ENCODE measurements around the gene MAPK9.

MAPK9 gene

GRCh38 chr5:180201051-180201987, 90.6 kb downstream of the MAPK9 start:
- no peak for DNase-seq

DNA sequence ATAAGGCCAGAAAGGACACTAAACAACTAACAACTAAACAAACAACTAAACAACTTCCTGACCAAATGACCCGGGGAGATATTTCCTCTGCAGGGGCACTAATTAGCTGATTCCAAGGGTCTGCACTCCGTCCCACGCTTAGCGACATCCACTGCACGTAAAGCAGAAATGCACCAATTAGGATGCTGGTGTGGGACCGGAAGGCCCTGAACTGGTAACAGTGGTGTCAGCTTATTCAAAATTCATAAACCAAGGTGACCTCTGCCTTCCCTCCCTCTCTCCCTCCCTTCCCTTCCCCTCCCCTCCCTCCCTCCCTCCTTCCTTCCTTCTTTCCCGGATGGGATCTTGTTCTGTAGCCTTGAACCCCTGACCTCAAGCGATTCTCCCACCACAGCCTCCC, 92.5 kb downstream of the MAPK9 start:
- DNase-seq, result no peak

- no peak for DNase-seq
These were observed 93.7 kb downstream of the MAPK9 start for GRCh38 chr5:180198208-180198607.

DNA sequence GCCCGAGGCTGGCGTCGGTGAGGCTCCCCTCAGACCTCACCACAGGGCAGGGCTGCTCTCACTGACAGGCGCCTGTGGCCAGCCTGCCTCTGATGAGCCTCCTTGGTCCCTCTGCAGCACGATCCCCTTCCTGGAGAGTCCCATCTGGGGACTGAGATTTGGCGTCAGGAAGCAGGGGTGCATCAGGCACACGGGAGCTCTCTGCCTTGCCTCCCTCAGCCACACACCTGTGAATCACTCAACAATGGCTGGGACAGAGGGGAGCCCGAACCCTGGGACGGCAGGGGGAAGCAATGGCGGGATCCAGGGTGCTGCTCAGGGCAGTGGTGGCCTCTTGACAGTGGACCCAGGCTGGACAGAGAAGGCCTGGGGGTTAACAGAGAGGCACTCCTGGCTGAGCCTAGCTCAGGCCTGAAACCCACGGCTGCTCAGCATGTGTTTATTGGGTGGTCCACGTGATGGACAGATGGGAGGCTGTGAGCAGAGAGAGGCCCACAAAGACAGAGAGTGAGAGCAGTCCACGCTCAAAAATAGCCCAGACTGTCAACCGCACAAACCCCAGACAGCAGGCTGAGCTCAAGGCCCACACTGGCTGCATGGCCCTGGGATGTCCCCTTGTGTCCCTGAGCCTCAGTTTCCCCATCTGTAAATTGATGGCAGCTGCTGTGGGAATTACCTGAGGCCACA, 94.7 kb downstream of the MAPK9 start:
- no peak for DNase-seq

DNA sequence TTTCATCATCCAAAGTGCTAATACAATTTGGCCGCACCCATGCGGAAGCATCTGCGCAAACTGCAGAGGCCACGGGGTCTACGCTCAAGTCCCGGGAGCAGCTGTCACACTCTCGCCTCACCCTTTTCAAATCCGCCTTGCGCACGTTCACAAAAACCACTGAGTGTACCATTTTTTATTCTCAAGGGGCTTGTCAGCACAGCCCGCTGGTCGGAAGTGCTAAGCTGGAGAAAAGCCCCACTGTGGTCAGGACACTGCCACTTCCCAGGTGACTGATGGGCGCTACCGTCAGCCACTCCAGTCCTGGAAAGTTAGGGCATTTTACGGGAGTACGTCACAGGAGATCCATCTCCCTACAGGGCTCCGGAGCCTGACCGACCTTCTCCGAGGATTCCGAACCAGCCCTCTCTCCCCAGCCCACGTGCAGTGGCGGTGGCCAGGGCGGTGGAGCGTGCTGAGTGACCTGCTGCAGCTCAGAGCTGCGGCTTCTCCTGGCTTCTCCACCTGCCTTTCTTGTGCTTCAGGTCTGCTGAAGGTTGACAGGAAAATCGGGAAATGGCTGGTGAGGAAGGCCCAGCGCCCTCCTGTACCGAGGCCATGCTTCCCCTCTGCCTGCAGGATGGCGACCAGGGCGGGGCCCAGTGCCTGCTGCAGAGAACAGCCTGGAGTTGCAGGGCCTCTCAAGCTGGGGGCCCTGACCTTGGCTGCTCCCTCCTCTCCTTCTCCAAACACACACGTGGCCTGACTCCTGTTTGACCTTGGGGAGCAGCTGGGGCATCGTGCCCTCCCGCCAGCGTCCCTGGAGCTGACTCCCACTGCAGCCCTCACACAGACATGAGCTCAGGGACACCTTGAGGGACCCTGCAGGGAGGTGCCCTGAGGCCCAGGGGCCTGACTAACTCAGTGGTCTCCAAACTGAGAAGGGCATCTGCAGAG, 97.2 kb downstream of the MAPK9 start:
- no peak for DNase-seq

DNA sequence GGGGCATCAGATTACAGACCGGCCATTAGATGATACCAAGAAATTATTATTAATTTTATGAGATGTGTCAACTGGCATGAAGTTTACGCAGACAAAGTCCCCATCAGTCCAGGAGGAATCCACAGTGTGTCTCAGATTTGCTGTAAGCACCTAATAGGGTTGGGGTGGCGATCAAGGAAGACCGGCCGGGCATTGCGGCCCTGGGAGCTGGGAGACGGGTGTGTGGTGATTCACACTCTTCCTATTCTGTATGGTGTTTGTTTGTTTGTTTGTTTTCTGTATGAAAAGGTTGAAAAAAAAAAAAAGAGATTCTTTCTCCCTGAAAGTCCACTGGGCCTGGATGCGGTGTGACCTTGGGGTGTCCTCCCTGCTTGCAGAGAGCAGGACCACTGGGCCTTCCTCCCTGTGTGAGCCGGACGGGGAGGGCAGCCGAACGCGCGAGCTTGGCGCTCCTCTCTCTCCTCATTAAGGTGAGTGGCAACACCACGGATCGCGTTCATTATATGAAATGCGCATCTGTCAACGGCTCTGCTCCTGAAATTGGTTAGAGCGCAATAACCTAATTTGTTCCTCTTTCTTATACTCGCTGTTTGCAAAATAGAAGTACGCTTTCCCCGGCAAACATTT, 98.0 kb downstream of the MAPK9 start:
- DNase-seq, result no peak

DNA sequence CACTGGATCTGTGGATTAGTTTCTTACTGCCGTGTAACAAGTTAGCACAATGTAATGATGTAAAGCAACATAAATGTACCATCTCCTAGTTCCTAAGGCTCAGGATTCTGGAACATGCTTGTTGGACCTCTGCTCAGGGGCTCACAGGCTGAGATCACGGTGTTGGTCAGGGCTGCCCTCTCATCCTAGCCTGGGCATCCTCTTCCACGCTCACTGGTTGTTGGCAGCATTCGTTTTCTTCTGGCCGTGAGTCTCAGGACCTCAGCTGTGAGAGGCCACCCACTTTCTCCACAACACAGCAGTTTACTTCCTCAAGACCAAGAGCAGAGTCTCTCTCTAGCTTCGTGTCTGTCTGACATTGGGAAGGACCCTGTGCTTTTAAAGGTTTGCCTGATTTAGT, 100.2 kb downstream of the MAPK9 start:
- DNase-seq, result no peak

GRCh38 chr5:180187767-180188166, 104.1 kb downstream of the MAPK9 start:
- no peak for DNase-seq

All from fibroblast of skin of right quadriceps (primary cell).